Measurements from ENCODE around the gene GTF2A1.

The GTF2A1 gene

GRCh38 chr14:81153187-81153586, 67.6 kb downstream of the GTF2A1 start:
- no peak for TF ChIP-seq CTCF (IDR thresholded peaks at IDR 0.05; ENCODE audit: unreplicated experiment in 3 of 3)
- Mint-ChIP-seq H3K9me3 (no peaks in the 10 kb centered on the region), H3K27ac (no peak overlapping the region), H3K4me1 (no peaks in the 10 kb centered on the region), H3K27me3 (ENCODE audit: low read depth) (no peaks in the 10 kb centered on the region), H3K4me3 (no peak overlapping the region), H3K36me3 (ENCODE audit: low read depth) (no peaks in the 10 kb centered on the region)

- TF ChIP-seq CTCF (IDR thresholded peaks at IDR 0.05; ENCODE audit: unreplicated experiment in 3 of 3), result no peak
- no peaks in the 10 kb centered on the region for H3K27me3 Mint-ChIP-seq (ENCODE audit: low read depth)
- no peaks in the 10 kb centered on the region for H3K9me3 Mint-ChIP-seq
- no peaks in the 10 kb centered on the region for H3K36me3 Mint-ChIP-seq (ENCODE audit: low read depth)
- H3K27ac Mint-ChIP-seq, result no peak overlapping the region
- H3K4me1 Mint-ChIP-seq, result no peaks in the 10 kb centered on the region
- no peak overlapping the region for H3K4me3 Mint-ChIP-seq
These were observed 72.1 kb downstream of the GTF2A1 start for GRCh38 chr14:81148635-81149034.

- H3K27me3 Mint-ChIP-seq (ENCODE audit: low read depth), result no peaks in the 10 kb centered on the region
- H3K4me1 Mint-ChIP-seq, result no peaks in the 10 kb centered on the region
- TF ChIP-seq CTCF (IDR thresholded peaks at IDR 0.05; ENCODE audit: unreplicated experiment in 3 of 3), result no peak
- no peak overlapping the region for H3K27ac Mint-ChIP-seq
- no peaks in the 10 kb centered on the region for H3K36me3 Mint-ChIP-seq (ENCODE audit: low read depth)
- H3K4me3 Mint-ChIP-seq, result no peak overlapping the region
- H3K9me3 Mint-ChIP-seq, result no peaks in the 10 kb centered on the region
These were observed 73.4 kb downstream of the GTF2A1 start for GRCh38 chr14:81147140-81147897.

- no peaks in the 10 kb centered on the region for H3K4me1 Mint-ChIP-seq
- H3K27me3 Mint-ChIP-seq (ENCODE audit: low read depth), result no peaks in the 10 kb centered on the region
- no peak overlapping the region for H3K4me3 Mint-ChIP-seq
- TF ChIP-seq CTCF (IDR thresholded peaks at IDR 0.05; ENCODE audit: unreplicated experiment in 3 of 3), result no peak
- H3K27ac Mint-ChIP-seq, result no peak overlapping the region
- no peaks in the 10 kb centered on the region for H3K9me3 Mint-ChIP-seq
- no peaks in the 10 kb centered on the region for H3K36me3 Mint-ChIP-seq (ENCODE audit: low read depth)
These were observed 75.7 kb downstream of the GTF2A1 start for GRCh38 chr14:81144824-81145603.

GRCh38 chr14:81143793-81144192, 77.0 kb downstream of the GTF2A1 start:
- Mint-ChIP-seq H3K27me3 (ENCODE audit: low read depth) (no peaks in the 10 kb centered on the region), H3K4me1 (no peaks in the 10 kb centered on the region), H3K27ac (no peak overlapping the region)

More at GRCh38 chr14:81143793-81144192, 77.0 kb downstream of the GTF2A1 start:
- H3K4me3 Mint-ChIP-seq, result no peak overlapping the region
- no peaks in the 10 kb centered on the region for H3K9me3 Mint-ChIP-seq
- H3K36me3 Mint-ChIP-seq (ENCODE audit: low read depth), result no peaks in the 10 kb centered on the region
- no peak for TF ChIP-seq CTCF (IDR thresholded peaks at IDR 0.05; ENCODE audit: unreplicated experiment in 3 of 3)

All from nephron (organoid).